22Rv1 (cell line): ENCODE results near the gene SEPTIN5.

Experiments
- H3K27ac ChIP-seq: fragments of 450-650 bp; 2 replicates; pipeline ENCODE4 v1.5.1; 2017
- CTCF ChIP-seq: fragments of 450-650 bp; IDR thresholded peaks from 2 replicates; pipeline ENCODE4 v1.5.1; 2017; ENCODE audit warnings: mild to moderate bottlenecking
- ZFX ChIP-seq: fragments of 450-650 bp; IDR thresholded peaks from 2 replicates; pipeline ENCODE4 v1.6.1; 2017; ENCODE audit warnings: antibody characterized with exemption, borderline replicate concordance

The SEPTIN5 gene

GRCh38 chr22:19720999-19721329 is 6.7 kb downstream of the SEPTIN5 start:
- TF ChIP-seq ZFX (no peak), CTCF (no peak)

GRCh38 chr22:19721330-19722177 is 7.3 kb downstream of the SEPTIN5 start:
- TF ChIP-seq CTCF = no peak
- TF ChIP-seq ZFX = no peak

More at GRCh38 chr22:19720999-19721329, 6.7 kb downstream of the SEPTIN5 start:
- H3K27ac ChIP-seq = no peak overlapping the region

GRCh38 chr22:19722178-19722981 is 8.1 kb downstream of the SEPTIN5 start:
- TF ChIP-seq ZFX (no peak), CTCF (no peak)

More at GRCh38 chr22:19721330-19722177, 7.3 kb downstream of the SEPTIN5 start:
- no peak overlapping the region for H3K27ac ChIP-seq

GRCh38 chr22:19722982-19723231 is 8.6 kb downstream of the SEPTIN5 start:
- TF ChIP-seq CTCF (no peak), ZFX (no peak)
- H3K27ac ChIP-seq = peak overlapping the region; percentile 51; the same call in 1 of the 2 replicates

More at GRCh38 chr22:19722178-19722981, 8.1 kb downstream of the SEPTIN5 start:
- H3K27ac ChIP-seq = no peak overlapping the region

GRCh38 chr22:19723232-19723982 is 9.1 kb downstream of the SEPTIN5 start, which contains the start of gene GP1BB:
Gene GP1BB, plus strand, starts transcription at chr22:19723539. Its CDS starts 31 bp downstream, at chr22:19723570.
- H3K27ac ChIP-seq = peak within 1 kb of the TSS; percentile 51
- TF ChIP-seq CTCF (no peak), ZFX (no peak)

GRCh38 chr22:19723983-19724827 is 9.9 kb downstream of the SEPTIN5 start:
- peak overlapping the region; percentile 51 for H3K27ac ChIP-seq
- peak; percentile 86 for TF ChIP-seq CTCF
- TF ChIP-seq ZFX = no peak
